HEK293 (cell line): Measurements from ENCODE around the gene BRD3.

Experiments
- CTCF ChIA-PET: fragments of 350-600 bp; formaldehyde crosslinking; extraction: SDS; loops from one replicate; lab custom pipeline; 2021; ENCODE audit warnings: antibody characterized with exemption; lab: Yijun Ruan, JAX
- POLR2A ChIA-PET: fragments of 300-600 bp; formaldehyde crosslinking; extraction: SDS; loops from one replicate; lab custom pipeline; 2020; ENCODE audit warnings: antibody characterized with exemption, inconsistent platforms; lab: Yijun Ruan, JAX
- H3K27ac ChIP-seq: fragments of 200-500 bp; sonication (Bioruptor generic); 2 replicates; pipeline ENCODE4 v1.5.1; 2014; ENCODE audit warnings: low read depth, low read length, control low read depth, inconsistent platforms; ENCODE audit errors: extremely low read depth
- H3K36me3 ChIP-seq, 2 experiments: fragments of 200-500 bp in 1 of 2; sonication (Bioruptor generic) in 1 of 2; 1 replicate in 1 of 2; 2 replicates in 1 of 2; pipeline ENCODE4 v1.5.1; 2014 to 2017; ENCODE audit warnings: inconsistent platforms in 2 of 2, low read length in 2 of 2; ENCODE audit not compliant: control insufficient read depth in 2 of 2, insufficient read depth in 1 of 2
- H3K4me1 ChIP-seq: fragments of 200-500 bp; sonication (Bioruptor generic); 2 replicates; pipeline ENCODE4 v1.5.1; 2014; ENCODE audit warnings: mild to moderate bottlenecking, low read length, inconsistent platforms; ENCODE audit not compliant: control insufficient read depth, insufficient read depth
- H3K4me3 ChIP-seq: 2 replicates; pipeline ENCODE4 v1.5.1; 2011; ENCODE audit warnings: low read depth, mild to moderate bottlenecking, control low read depth, low read length, moderate library complexity
- H3K9me3 ChIP-seq: fragments of 200-500 bp; sonication (Bioruptor generic); 2 replicates; pipeline ENCODE4 v1.5.1; 2014; ENCODE audit warnings: low read depth, low read length, inconsistent platforms; ENCODE audit not compliant: control insufficient read depth, insufficient read depth
- GLI4 ChIP-seq: fragments of 450-650 bp; formaldehyde crosslinking; IDR thresholded peaks from 2 replicates; pipeline ENCODE4 v1.5.1; 2016; ENCODE audit warnings: missing biosample characterization, missing genetic modification characterization
- PRDM1 ChIP-seq: fragments of 450-650 bp; formaldehyde crosslinking; IDR thresholded peaks from 2 replicates; pipeline ENCODE4; 2016; ENCODE audit warnings: missing biosample characterization, missing genetic modification characterization
- SP2 ChIP-seq: fragments of 450-650 bp; formaldehyde crosslinking; IDR thresholded peaks from 2 replicates; pipeline ENCODE4 v1.5.1; 2016; ENCODE audit warnings: missing biosample characterization, missing genetic modification characterization
- WT1 ChIP-seq: fragments of 450-650 bp; formaldehyde crosslinking; IDR thresholded peaks from 2 replicates; pipeline ENCODE4 v1.5.1; 2016; ENCODE audit warnings: missing biosample characterization, missing genetic modification characterization
- ZBTB10 ChIP-seq: fragments of 450-650 bp; formaldehyde crosslinking; IDR thresholded peaks from 2 replicates; pipeline ENCODE4 v1.5.1; 2016; ENCODE audit warnings: missing biosample characterization, missing genetic modification characterization
- ZBTB44 ChIP-seq: fragments of 450-650 bp; IDR thresholded peaks from 2 replicates; pipeline ENCODE4 v1.5.1; 2018; ENCODE audit warnings: missing biosample characterization, mild to moderate bottlenecking, missing genetic modification characterization
- ZFP37 ChIP-seq: fragments of 450-650 bp; formaldehyde crosslinking; IDR thresholded peaks from 2 replicates; pipeline ENCODE4 v1.5.1; 2016; ENCODE audit warnings: missing biosample characterization, missing genetic modification characterization
- ZNF121 ChIP-seq: fragments of 450-650 bp; formaldehyde crosslinking; IDR thresholded peaks from 2 replicates; pipeline ENCODE4 v1.5.1; 2016; ENCODE audit warnings: missing biosample characterization, missing genetic modification characterization
- ZNF155 ChIP-seq: fragments of 450-650 bp; formaldehyde crosslinking; IDR thresholded peaks from 2 replicates; pipeline ENCODE4 v1.5.1; 2016; ENCODE audit warnings: missing biosample characterization, missing genetic modification characterization
- ZNF169 ChIP-seq: fragments of 450-650 bp; formaldehyde crosslinking; IDR thresholded peaks from 2 replicates; pipeline ENCODE4 v1.5.1; 2016; ENCODE audit warnings: missing biosample characterization, missing genetic modification characterization
- ZNF19 ChIP-seq: fragments of 450-650 bp; formaldehyde crosslinking; IDR thresholded peaks from 2 replicates; pipeline ENCODE4; 2016; ENCODE audit warnings: missing biosample characterization, missing genetic modification characterization, low read depth
- ZNF292 ChIP-seq: fragments of 450-650 bp; formaldehyde crosslinking; IDR thresholded peaks from 2 replicates; pipeline ENCODE4 v1.5.1; 2016; ENCODE audit warnings: low read depth, missing biosample characterization, missing genetic modification characterization, borderline replicate concordance
- ZNF341 ChIP-seq: fragments of 450-650 bp; formaldehyde crosslinking; IDR thresholded peaks from 2 replicates; pipeline ENCODE4; 2016; ENCODE audit warnings: low read depth, missing biosample characterization, missing genetic modification characterization
- ZNF48 ChIP-seq: fragments of 450-650 bp; formaldehyde crosslinking; IDR thresholded peaks from 2 replicates; pipeline ENCODE4 v1.5.1; 2016; ENCODE audit warnings: missing biosample characterization, missing genetic modification characterization
- ZNF510 ChIP-seq: fragments of 450-650 bp; formaldehyde crosslinking; IDR thresholded peaks from 2 replicates; pipeline ENCODE4 v1.5.1; 2018; ENCODE audit warnings: mild to moderate bottlenecking, missing genetic modification characterization, missing biosample characterization; ENCODE audit not compliant: insufficient replicate concordance
- ZNF514 ChIP-seq: fragments of 450-650 bp; formaldehyde crosslinking; IDR thresholded peaks from 2 replicates; pipeline ENCODE4 v1.5.1; 2016; ENCODE audit warnings: missing biosample characterization, missing genetic modification characterization
- ZNF621 ChIP-seq: fragments of 450-650 bp; formaldehyde crosslinking; IDR thresholded peaks from 2 replicates; pipeline ENCODE4 v1.5.1; 2017; ENCODE audit warnings: missing biosample characterization, missing genetic modification characterization
- ZNF664 ChIP-seq: fragments of 450-650 bp; formaldehyde crosslinking; IDR thresholded peaks from 2 replicates; pipeline ENCODE4 v1.5.1; 2016; ENCODE audit warnings: missing biosample characterization, missing genetic modification characterization
- ZNF843 ChIP-seq: fragments of 450-650 bp; formaldehyde crosslinking; IDR thresholded peaks from 2 replicates; pipeline ENCODE4 v1.5.1; 2016; ENCODE audit warnings: missing biosample characterization, missing genetic modification characterization
- TF ChIP-seq, protein P1 (sequence below): fragments of 450-650 bp; formaldehyde crosslinking; IDR thresholded peaks from 2 replicates; pipeline ENCODE4 v1.5.1; 2016; ENCODE audit warnings: missing biosample characterization, missing genetic modification characterization
- TF ChIP-seq, protein P2 (sequence below): fragments of 450-650 bp; formaldehyde crosslinking; IDR thresholded peaks from 2 replicates; pipeline ENCODE4 v1.5.1; 2016; ENCODE audit warnings: missing biosample characterization, missing genetic modification characterization
- TF ChIP-seq, protein P3 (sequence below): fragments of 450-650 bp; formaldehyde crosslinking; IDR thresholded peaks from 2 replicates; pipeline ENCODE4 v1.5.1; 2016; ENCODE audit warnings: missing biosample characterization, missing genetic modification characterization
- TF ChIP-seq, protein P4 (sequence below): fragments of 450-650 bp; formaldehyde crosslinking; IDR thresholded peaks from 2 replicates; pipeline ENCODE4 v1.5.1; 2016; ENCODE audit warnings: missing biosample characterization, missing genetic modification characterization

The BRD3 gene

DNA sequence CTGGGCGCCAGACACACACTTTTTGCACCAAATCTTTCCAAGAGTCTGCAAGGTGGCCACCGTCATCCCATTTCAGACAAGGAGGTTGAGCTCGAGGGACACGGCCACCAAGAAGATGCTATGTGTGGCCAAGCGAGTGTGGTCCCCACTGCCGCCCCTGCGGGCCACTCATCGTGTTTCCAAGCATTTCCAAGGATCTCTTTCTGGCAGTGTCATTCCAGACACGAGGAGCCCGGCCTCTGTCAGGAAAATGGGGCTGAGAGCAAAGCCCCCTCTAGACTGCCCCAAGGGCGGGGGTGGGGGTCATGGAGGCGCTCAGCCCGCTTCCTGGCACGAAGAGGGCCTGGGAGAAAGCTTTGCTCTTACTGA, 86.3 kb downstream of the BRD3 start (continued):
- no peak for TF ChIP-seq ZFP37
- TF ChIP-seq, protein P1, sequence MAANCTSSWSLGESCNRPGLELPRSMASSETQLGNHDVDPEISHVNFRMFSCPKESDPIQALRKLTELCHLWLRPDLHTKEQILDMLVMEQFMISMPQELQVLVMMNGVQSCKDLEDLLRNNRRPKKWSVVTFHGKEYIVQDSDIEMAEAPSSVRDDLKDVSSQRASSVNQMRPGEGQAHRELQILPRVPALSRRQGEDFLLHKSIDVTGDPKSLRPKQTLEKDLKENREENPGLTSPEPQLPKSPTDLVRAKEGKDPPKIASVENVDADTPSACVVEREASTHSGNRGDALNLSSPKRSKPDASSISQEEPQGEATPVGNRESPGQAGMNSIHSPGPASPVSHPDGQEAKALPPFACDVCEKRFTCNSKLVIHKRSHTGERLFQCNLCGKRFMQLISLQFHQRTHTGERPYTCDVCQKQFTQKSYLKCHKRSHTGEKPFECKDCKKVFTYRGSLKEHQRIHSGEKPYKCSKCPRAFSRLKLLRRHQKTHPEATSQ (tag by site-specific recombination): no peak
- TF ChIP-seq, protein P2, sequence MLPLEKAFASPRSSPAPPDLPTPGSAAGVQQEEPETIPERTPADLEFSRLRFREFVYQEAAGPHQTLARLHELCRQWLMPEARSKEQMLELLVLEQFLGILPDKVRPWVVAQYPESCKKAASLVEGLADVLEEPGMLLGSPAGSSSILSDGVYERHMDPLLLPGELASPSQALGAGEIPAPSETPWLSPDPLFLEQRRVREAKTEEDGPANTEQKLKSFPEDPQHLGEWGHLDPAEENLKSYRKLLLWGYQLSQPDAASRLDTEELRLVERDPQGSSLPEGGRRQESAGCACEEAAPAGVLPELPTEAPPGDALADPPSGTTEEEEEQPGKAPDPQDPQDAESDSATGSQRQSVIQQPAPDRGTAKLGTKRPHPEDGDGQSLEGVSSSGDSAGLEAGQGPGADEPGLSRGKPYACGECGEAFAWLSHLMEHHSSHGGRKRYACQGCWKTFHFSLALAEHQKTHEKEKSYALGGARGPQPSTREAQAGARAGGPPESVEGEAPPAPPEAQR (tag by site-specific recombination): no peak
- no peak for TF ChIP-seq ZNF19 (tag by site-specific recombination)
- TF ChIP-seq ZNF664: no peak
- TF ChIP-seq ZNF292 (tag by site-specific recombination): no peak
- no peak for TF ChIP-seq GLI4
- TF ChIP-seq ZNF621 (tag by site-specific recombination): no peak
- TF ChIP-seq, protein P3, sequence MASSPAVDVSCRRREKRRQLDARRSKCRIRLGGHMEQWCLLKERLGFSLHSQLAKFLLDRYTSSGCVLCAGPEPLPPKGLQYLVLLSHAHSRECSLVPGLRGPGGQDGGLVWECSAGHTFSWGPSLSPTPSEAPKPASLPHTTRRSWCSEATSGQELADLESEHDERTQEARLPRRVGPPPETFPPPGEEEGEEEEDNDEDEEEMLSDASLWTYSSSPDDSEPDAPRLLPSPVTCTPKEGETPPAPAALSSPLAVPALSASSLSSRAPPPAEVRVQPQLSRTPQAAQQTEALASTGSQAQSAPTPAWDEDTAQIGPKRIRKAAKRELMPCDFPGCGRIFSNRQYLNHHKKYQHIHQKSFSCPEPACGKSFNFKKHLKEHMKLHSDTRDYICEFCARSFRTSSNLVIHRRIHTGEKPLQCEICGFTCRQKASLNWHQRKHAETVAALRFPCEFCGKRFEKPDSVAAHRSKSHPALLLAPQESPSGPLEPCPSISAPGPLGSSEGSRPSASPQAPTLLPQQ (tag by site-specific recombination): no peak
- TF ChIP-seq ZNF514 (tag by site-specific recombination): no peak

DNA sequence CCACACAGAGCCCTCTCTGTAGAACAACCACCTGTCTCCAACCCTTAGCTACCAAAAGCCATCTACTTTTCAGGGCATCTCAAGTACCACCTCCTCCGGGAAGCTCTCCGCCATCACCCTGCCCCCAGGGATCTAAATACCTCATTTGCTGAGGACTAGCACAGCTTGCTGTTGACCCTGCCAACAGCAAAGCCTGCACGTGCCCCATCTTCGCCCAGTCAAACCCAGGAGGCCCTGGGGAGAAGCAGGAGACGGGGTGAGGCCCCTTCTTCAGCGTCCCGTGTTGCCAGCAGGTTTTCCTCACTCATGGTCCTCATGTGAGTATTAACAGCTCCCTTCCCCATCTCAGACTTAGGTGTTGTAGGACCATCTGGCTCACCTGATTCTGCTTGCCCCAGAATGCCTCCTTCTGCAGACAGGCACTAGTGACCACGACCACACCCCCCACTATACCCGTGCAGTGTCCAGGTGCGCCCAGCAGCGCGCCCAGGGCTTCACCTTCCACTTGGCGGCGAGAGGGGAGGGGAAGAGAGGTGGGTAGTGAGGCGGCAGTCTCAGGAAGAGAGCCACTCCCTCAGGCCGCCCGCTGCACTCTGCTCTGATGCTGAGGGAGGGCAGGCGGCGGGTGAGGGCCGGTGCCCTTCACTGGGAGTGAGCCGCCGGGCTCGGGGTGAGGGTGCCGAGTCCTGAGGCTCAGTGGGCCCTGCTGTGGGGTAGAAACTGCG, 86.8 kb downstream of the BRD3 start:
- H3K9me3 ChIP-seq: no peaks in the 10 kb centered on the region
- H3K36me3 ChIP-seq: no peaks in the 10 kb centered on the region
- no peaks in the 10 kb centered on the region for H3K4me1 ChIP-seq
- CTCF ChIA-PET: interaction anchor here (0.7 to 1.0 kb wide), 3 partner anchors 13 to 239 kb away, joined by 3 read pairs; no protein-coding TSS in a partner anchor
- POLR2A ChIA-PET: no interaction called here
- H3K4me3 ChIP-seq: no peak overlapping the region
- TF ChIP-seq ZNF155 (tag by site-specific recombination) (no peak), ZNF510 (tag by site-specific recombination) (no peak), ZNF341 (tag by site-specific recombination) (no peak), ZBTB44 (no peak), PRDM1 (no peak), ZNF121 (tag by site-specific recombination) (no peak), ZNF169 (tag by site-specific recombination) (no peak), WT1 (tag by site-specific recombination) (no peak), SP2 (tag by site-specific recombination) (no peak), ZNF843 (tag by site-specific recombination) (no peak), ZBTB10 (no peak), ZNF48 (no peak)
- TF ChIP-seq, protein P4, sequence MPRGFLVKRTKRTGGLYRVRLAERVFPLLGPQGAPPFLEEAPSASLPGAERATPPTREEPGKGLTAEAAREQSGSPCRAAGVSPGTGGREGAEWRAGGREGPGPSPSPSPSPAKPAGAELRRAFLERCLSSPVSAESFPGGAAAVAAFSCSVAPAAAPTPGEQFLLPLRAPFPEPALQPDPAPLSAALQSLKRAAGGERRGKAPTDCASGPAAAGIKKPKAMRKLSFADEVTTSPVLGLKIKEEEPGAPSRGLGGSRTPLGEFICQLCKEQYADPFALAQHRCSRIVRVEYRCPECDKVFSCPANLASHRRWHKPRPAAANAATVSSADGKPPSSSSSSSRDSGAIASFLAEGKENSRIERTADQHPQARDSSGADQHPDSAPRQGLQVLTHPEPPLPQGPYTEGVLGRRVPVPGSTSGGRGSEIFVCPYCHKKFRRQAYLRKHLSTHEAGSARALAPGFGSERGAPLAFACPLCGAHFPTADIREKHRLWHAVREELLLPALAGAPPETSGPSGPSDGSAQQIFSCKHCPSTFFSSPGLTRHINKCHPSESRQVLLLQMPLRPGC (tag by site-specific recombination): no peak
- H3K27ac ChIP-seq: no peak overlapping the region
